ENCODE data around the gene MYO1B. TPM values are rescaled to one million over a fixed set of nuclear protein-coding genes. Genes with fewer than 3 reads are reported as not detected.

Gene MYO1B
- total RNA-seq, 2 donors from 2014 or later, result 11.6 to 14.7 TPM

GRCh38 chr2:191333911-191334357, 88.7 kb downstream of the MYO1B start:
- no peak overlapping the region for H3K4me3 ChIP-seq
- no peaks in the 10 kb centered on the region for H3K36me3 ChIP-seq
- TF ChIP-seq CTCF (IDR thresholded peaks at IDR 0.05), result no peak
- H3K9me3 ChIP-seq, result no peaks in the 10 kb centered on the region
- no peak for DNase-seq (ENCODE audit: low spot score)
- H3K27ac ChIP-seq, result no peak overlapping the region
- peaks cover 0 to 5% of the 10 kb centered on the region in 2 donors for H3K4me1 ChIP-seq
- H3K27me3 ChIP-seq, result no peaks in the 10 kb centered on the region

- DNase-seq (ENCODE audit: low spot score), result no peak
- H3K9me3 ChIP-seq, result no peaks in the 10 kb centered on the region
- H3K4me3 ChIP-seq, result no peak overlapping the region
- no peaks in the 10 kb centered on the region for H3K27me3 ChIP-seq
- H3K4me1 ChIP-seq, result peaks cover 0 to 5% of the 10 kb centered on the region in 2 donors
- no peak overlapping the region for H3K27ac ChIP-seq
- no peak for TF ChIP-seq CTCF (IDR thresholded peaks at IDR 0.05)
- no peaks in the 10 kb centered on the region for H3K36me3 ChIP-seq
Measured at GRCh38 chr2:191335875-191336464, 90.8 kb downstream of the MYO1B start.

DNA sequence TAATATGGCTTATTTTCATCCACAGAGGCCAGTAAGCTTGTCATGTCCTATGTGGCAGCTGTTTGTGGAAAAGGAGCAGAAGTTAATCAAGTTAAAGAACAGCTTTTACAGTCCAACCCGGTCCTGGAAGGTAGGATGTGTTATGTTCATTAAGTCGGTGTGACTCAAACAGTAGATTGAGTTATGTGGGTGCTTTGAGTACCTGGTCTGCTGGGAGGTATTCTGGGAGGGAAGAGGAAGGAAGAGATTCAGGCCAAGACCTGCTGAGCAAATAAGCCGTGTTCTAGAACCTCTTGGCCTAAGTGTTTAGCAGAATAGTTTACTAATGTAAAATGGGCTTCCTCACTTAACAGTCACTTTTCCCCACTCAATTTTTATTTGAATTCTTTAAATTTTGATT, 96.2 kb downstream of the MYO1B start:
- Histone ChIP-seq H3K9me3 (no peaks in the 10 kb centered on the region), H3K4me1 (no peaks in the 10 kb centered on the region), H3K27ac (no peak overlapping the region), H3K27me3 (no peaks in the 10 kb centered on the region), H3K4me3 (no peak overlapping the region), H3K36me3 (no peaks in the 10 kb centered on the region)
- TF ChIP-seq CTCF (IDR thresholded peaks at IDR 0.05), result no peak
- no peak for DNase-seq (ENCODE audit: low spot score)

DNA sequence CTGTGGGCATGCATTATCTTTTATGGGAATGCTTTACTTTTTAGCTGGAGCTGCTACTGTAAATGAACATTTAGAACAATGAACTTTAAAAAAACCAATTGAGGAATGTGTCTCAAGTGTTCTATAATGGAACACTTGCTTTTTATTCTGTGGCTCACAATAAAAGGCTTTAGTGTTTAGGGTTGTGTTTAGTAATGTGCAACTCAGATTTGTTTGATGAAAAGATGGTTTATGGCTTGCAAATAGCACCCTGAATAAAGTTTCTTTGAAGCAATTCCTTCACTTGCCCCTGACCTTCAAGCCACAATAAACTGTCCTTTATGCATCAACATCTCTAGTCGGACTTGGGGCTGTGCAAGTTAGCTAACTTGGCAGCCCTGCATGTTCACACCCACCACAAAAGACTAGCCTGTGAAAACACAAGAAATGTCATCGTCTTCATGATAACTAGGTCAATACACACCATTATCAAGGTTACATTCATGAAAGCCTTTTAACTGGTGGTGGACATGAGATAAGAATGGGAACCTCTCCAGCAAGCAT, 98.7 kb downstream of the MYO1B start:
- Histone ChIP-seq H3K9me3 (no peaks in the 10 kb centered on the region), H3K27ac (no peak overlapping the region), H3K27me3 (no peaks in the 10 kb centered on the region), H3K4me3 (no peak overlapping the region), H3K4me1 (peaks cover 0 to 8% of the 10 kb centered on the region in 2 donors), H3K36me3 (no peaks in the 10 kb centered on the region)
- no peak for DNase-seq (ENCODE audit: low spot score)
- no peak for TF ChIP-seq CTCF (IDR thresholded peaks at IDR 0.05)

DNA sequence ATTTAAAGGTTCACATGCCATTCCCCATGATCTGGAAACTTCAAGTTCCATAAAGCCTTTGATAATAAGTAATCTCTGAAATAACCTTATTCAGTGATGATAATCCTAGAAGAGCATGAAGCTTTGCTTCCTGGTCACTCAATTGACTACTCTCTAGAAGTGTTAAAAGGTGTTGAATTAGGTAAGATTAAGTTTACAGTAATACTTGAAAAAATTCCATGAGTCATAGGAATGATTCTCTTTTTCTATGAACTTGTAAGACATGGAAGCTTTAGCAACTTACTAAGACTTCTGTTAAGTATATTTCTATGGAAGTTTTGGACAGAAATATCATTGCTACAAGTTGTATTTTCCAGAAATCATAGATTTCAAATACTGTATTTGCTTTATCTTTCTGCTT, 100.6 kb downstream of the MYO1B start:
- H3K27ac ChIP-seq, result no peak overlapping the region
- H3K27me3 ChIP-seq, result no peaks in the 10 kb centered on the region
- no peak for DNase-seq (ENCODE audit: low spot score)
- no peaks in the 10 kb centered on the region for H3K36me3 ChIP-seq
- peaks cover 0 to 8% of the 10 kb centered on the region in 2 donors for H3K4me1 ChIP-seq
- H3K4me3 ChIP-seq, result no peak overlapping the region
- no peaks in the 10 kb centered on the region for H3K9me3 ChIP-seq
- no peak for TF ChIP-seq CTCF (IDR thresholded peaks at IDR 0.05)

GRCh38 chr2:191347154-191347553, 102.0 kb downstream of the MYO1B start:
- Histone ChIP-seq H3K4me1 (peaks cover 0 to 8% of the 10 kb centered on the region in 2 donors), H3K9me3 (no peaks in the 10 kb centered on the region), H3K27me3 (no peaks in the 10 kb centered on the region), H3K36me3 (no peaks in the 10 kb centered on the region), H3K4me3 (no peak overlapping the region), H3K27ac (no peak overlapping the region)
- no peak for DNase-seq (ENCODE audit: low spot score)
- no peak for TF ChIP-seq CTCF (IDR thresholded peaks at IDR 0.05)

Data from right atrium auricular region (tissue), 2 donors.